ENCODE results near the gene JAM3. TPM values are rescaled to one million over a fixed set of nuclear protein-coding genes. Genes with fewer than 3 reads are reported as not detected.

The JAM3 gene
- total and polyA plus RNA-seq, 2 of the 8 experiments (the other 6 are each of a cell fraction or from before 2014, with no cell fraction given) = 19.6 to 42.8 TPM

GRCh38 chr11:134069426-134070341, 812 bp downstream of the JAM3 start (continued):
- TF ChIP-seq BCL11A (IDR thresholded peaks at IDR 0.05; ENCODE audit: low read depth in 2 of 2, low read length in 2 of 2) = no peak
- TF ChIP-seq CHD7 (IDR thresholded peaks at IDR 0.05; ENCODE audit: insufficient replicate concordance, low read length) = no peak
- peak; percentile 60 for TF ChIP-seq ASH2L (IDR thresholded peaks at IDR 0.05; ENCODE audit: low read length)
- peak; percentile 39; the same call in 1 of the 2 replicates for TF ChIP-seq E2F6 (IDR thresholded peaks at IDR 0.05)

Data from H1 (cell line).